ENCODE data around the gene GPC5.
"Not testable (repeated sequence)": the region's sequence is repeated elsewhere in the genome, so short reads cannot be mapped to it uniquely, and the experiment has no call there.

Gene GPC5

GRCh38 chr13:92849381-92849780 is 1451.0 kb downstream of the GPC5 start:
- Histone ChIP-seq H3K27me3 (ENCODE audit: control insufficient read depth, insufficient read depth, low read length) (no peaks in the 10 kb centered on the region), H3K9me3 (ENCODE audit: control insufficient read depth, insufficient read depth, low read depth, low read length) (no peaks in the 10 kb centered on the region), H3K4me1 (ENCODE audit: control insufficient read depth, insufficient read depth, low read length) (no peaks in the 10 kb centered on the region), H3K27ac (ENCODE audit: low read depth, low read length) (no peak overlapping the region), H3K9ac (ENCODE audit: low read length) (no peak overlapping the region), H3K4me3 (ENCODE audit: low read depth, low read length) (no peak overlapping the region), H3K36me3 (ENCODE audit: control insufficient read depth, insufficient read depth, low read length) (no peaks in the 10 kb centered on the region)

GRCh38 chr13:92864584-92865284 is 1466.3 kb downstream of the GPC5 start:
- Histone ChIP-seq H3K4me1 (ENCODE audit: control insufficient read depth, insufficient read depth, low read length) (no peaks in the 10 kb centered on the region), H3K27me3 (ENCODE audit: control insufficient read depth, insufficient read depth, low read length) (no peaks in the 10 kb centered on the region), H3K36me3 (ENCODE audit: control insufficient read depth, insufficient read depth, low read length) (no peaks in the 10 kb centered on the region), H3K9ac (ENCODE audit: low read length) (no peak overlapping the region), H3K27ac (ENCODE audit: low read depth, low read length) (no peak overlapping the region), H3K9me3 (ENCODE audit: control insufficient read depth, insufficient read depth, low read depth, low read length) (no peaks in the 10 kb centered on the region), H3K4me3 (ENCODE audit: low read depth, low read length) (no peak overlapping the region)

- no peak overlapping the region for H3K27ac ChIP-seq (ENCODE audit: low read depth, low read length)
- no peaks in the 10 kb centered on the region for H3K27me3 ChIP-seq (ENCODE audit: control insufficient read depth, insufficient read depth, low read length)
- H3K9me3 ChIP-seq (ENCODE audit: control insufficient read depth, insufficient read depth, low read depth, low read length) = no peaks in the 10 kb centered on the region
- H3K9ac ChIP-seq (ENCODE audit: low read length) = no peak overlapping the region
- H3K4me1 ChIP-seq (ENCODE audit: control insufficient read depth, insufficient read depth, low read length) = no peaks in the 10 kb centered on the region
- no peak overlapping the region for H3K4me3 ChIP-seq (ENCODE audit: low read depth, low read length)
- no peaks in the 10 kb centered on the region for H3K36me3 ChIP-seq (ENCODE audit: control insufficient read depth, insufficient read depth, low read length)
Observed at GRCh38 chr13:92873029-92873428, 1474.6 kb downstream of the GPC5 start.

GRCh38 chr13:92886535-92887077 is 1488.2 kb downstream of the GPC5 start:
- H3K27me3 ChIP-seq (ENCODE audit: control insufficient read depth, insufficient read depth, low read length) = no peaks in the 10 kb centered on the region; the same call in 1 of the 2 replicates
- H3K27ac ChIP-seq (ENCODE audit: low read depth, low read length) = no peak overlapping the region
- no peaks in the 10 kb centered on the region for H3K4me1 ChIP-seq (ENCODE audit: control insufficient read depth, insufficient read depth, low read length)
- no peaks in the 10 kb centered on the region for H3K36me3 ChIP-seq (ENCODE audit: control insufficient read depth, insufficient read depth, low read length)
- no peak overlapping the region for H3K4me3 ChIP-seq (ENCODE audit: low read depth, low read length)
- no peak overlapping the region for H3K9ac ChIP-seq (ENCODE audit: low read length)
- H3K9me3 ChIP-seq (ENCODE audit: control insufficient read depth, insufficient read depth, low read depth, low read length) = no peaks in the 10 kb centered on the region

- H3K4me3 ChIP-seq (ENCODE audit: low read depth, low read length) = no peak overlapping the region
- no peak overlapping the region for H3K27ac ChIP-seq (ENCODE audit: low read depth, low read length)
- H3K9me3 ChIP-seq (ENCODE audit: control insufficient read depth, insufficient read depth, low read depth, low read length) = no peaks in the 10 kb centered on the region; the same call in 1 of the 2 replicates
- H3K27me3 ChIP-seq (ENCODE audit: control insufficient read depth, insufficient read depth, low read length) = no peaks in the 10 kb centered on the region; the same call in 1 of the 2 replicates
- H3K36me3 ChIP-seq (ENCODE audit: control insufficient read depth, insufficient read depth, low read length) = no peaks in the 10 kb centered on the region
- H3K4me1 ChIP-seq (ENCODE audit: control insufficient read depth, insufficient read depth, low read length) = no peaks in the 10 kb centered on the region
- H3K9ac ChIP-seq (ENCODE audit: low read length) = no peak overlapping the region
Observed at GRCh38 chr13:92894447-92894846, 1496.0 kb downstream of the GPC5 start.

GRCh38 chr13:92896842-92897241 is 1498.4 kb downstream of the GPC5 start:
- Histone ChIP-seq H3K27me3 (ENCODE audit: control insufficient read depth, insufficient read depth, low read length) (no peaks in the 10 kb centered on the region), H3K27ac (ENCODE audit: low read depth, low read length) (no peak overlapping the region), H3K9ac (ENCODE audit: low read length) (no peak overlapping the region), H3K4me3 (ENCODE audit: low read depth, low read length) (no peak overlapping the region), H3K4me1 (ENCODE audit: control insufficient read depth, insufficient read depth, low read length) (no peaks in the 10 kb centered on the region), H3K36me3 (ENCODE audit: control insufficient read depth, insufficient read depth, low read length) (no peaks in the 10 kb centered on the region), H3K9me3 (ENCODE audit: control insufficient read depth, insufficient read depth, low read depth, low read length) (no peaks in the 10 kb centered on the region; the same call in 1 of the 2 replicates)

GRCh38 chr13:92898946-92899345 is 1500.5 kb downstream of the GPC5 start:
- not testable (repeated sequence) for H3K9me3 ChIP-seq (ENCODE audit: control insufficient read depth, insufficient read depth, low read depth, low read length); H3K4me1 ChIP-seq (ENCODE audit: control insufficient read depth, insufficient read depth, low read length); H3K36me3 ChIP-seq (ENCODE audit: control insufficient read depth, insufficient read depth, low read length); H3K27ac ChIP-seq (ENCODE audit: low read depth, low read length); H3K27me3 ChIP-seq (ENCODE audit: control insufficient read depth, insufficient read depth, low read length); H3K4me3 ChIP-seq (ENCODE audit: low read depth, low read length); H3K9ac ChIP-seq (ENCODE audit: low read length)

GRCh38 chr13:92900446-92900845 is 1502.0 kb downstream of the GPC5 start:
- Histone ChIP-seq H3K27me3 (ENCODE audit: control insufficient read depth, insufficient read depth, low read length) (no peaks in the 10 kb centered on the region), H3K4me1 (ENCODE audit: control insufficient read depth, insufficient read depth, low read length) (no peaks in the 10 kb centered on the region), H3K4me3 (ENCODE audit: low read depth, low read length) (no peak overlapping the region), H3K36me3 (ENCODE audit: control insufficient read depth, insufficient read depth, low read length) (no peaks in the 10 kb centered on the region), H3K27ac (ENCODE audit: low read depth, low read length) (no peak overlapping the region), H3K9me3 (ENCODE audit: control insufficient read depth, insufficient read depth, low read depth, low read length) (peaks cover 4% of the 10 kb centered on the region; the same call in 1 of the 2 replicates), H3K9ac (ENCODE audit: low read length) (no peak overlapping the region)

- Histone ChIP-seq H3K4me3 (ENCODE audit: low read depth, low read length) (no peak overlapping the region), H3K4me1 (ENCODE audit: control insufficient read depth, insufficient read depth, low read length) (no peaks in the 10 kb centered on the region), H3K27ac (ENCODE audit: low read depth, low read length) (no peak overlapping the region), H3K36me3 (ENCODE audit: control insufficient read depth, insufficient read depth, low read length) (no peaks in the 10 kb centered on the region), H3K27me3 (ENCODE audit: control insufficient read depth, insufficient read depth, low read length) (no peaks in the 10 kb centered on the region), H3K9ac (ENCODE audit: low read length) (no peak overlapping the region), H3K9me3 (ENCODE audit: control insufficient read depth, insufficient read depth, low read depth, low read length) (peaks cover 5% of the 10 kb centered on the region; the same call in 1 of the 2 replicates)
Observed at GRCh38 chr13:92901739-92902138, 1503.3 kb downstream of the GPC5 start.

GRCh38 chr13:92912629-92913028 is 1514.2 kb downstream of the GPC5 start:
- H3K27me3 ChIP-seq (ENCODE audit: control insufficient read depth, insufficient read depth, low read length) = no peaks in the 10 kb centered on the region
- H3K4me1 ChIP-seq (ENCODE audit: control insufficient read depth, insufficient read depth, low read length) = no peaks in the 10 kb centered on the region
- no peak overlapping the region for H3K4me3 ChIP-seq (ENCODE audit: low read depth, low read length)
- no peak overlapping the region for H3K9ac ChIP-seq (ENCODE audit: low read length)
- H3K27ac ChIP-seq (ENCODE audit: low read depth, low read length) = no peak overlapping the region
- no peaks in the 10 kb centered on the region for H3K9me3 ChIP-seq (ENCODE audit: control insufficient read depth, insufficient read depth, low read depth, low read length)
- no peaks in the 10 kb centered on the region for H3K36me3 ChIP-seq (ENCODE audit: control insufficient read depth, insufficient read depth, low read length)

- Histone ChIP-seq H3K27ac (ENCODE audit: low read depth, low read length) (no peak overlapping the region), H3K9ac (ENCODE audit: low read length) (no peak overlapping the region)
Observed at GRCh38 chr13:92913840-92914239, 1515.4 kb downstream of the GPC5 start.

More at GRCh38 chr13:92913840-92914239, 1515.4 kb downstream of the GPC5 start:
- Histone ChIP-seq H3K4me3 (ENCODE audit: low read depth, low read length) (no peak overlapping the region), H3K4me1 (ENCODE audit: control insufficient read depth, insufficient read depth, low read length) (no peaks in the 10 kb centered on the region), H3K36me3 (ENCODE audit: control insufficient read depth, insufficient read depth, low read length) (no peaks in the 10 kb centered on the region), H3K27me3 (ENCODE audit: control insufficient read depth, insufficient read depth, low read length) (no peaks in the 10 kb centered on the region), H3K9me3 (ENCODE audit: control insufficient read depth, insufficient read depth, low read depth, low read length) (no peaks in the 10 kb centered on the region)

Data from HUES6 (cell line).